NCI-H226 (cell line): Measurements from ENCODE around the gene ASTN2.

Experiments
- DNase-seq: peaks from one replicate; pipeline ENCODE4 v3.0.0-alpha.2; 2015

Gene ASTN2

GRCh38 chr9:116391306-116391900, 1023.5 kb downstream of the ASTN2 start:
- DNase-seq = peak; percentile 58

- peak; percentile 9 for DNase-seq
These were observed 1024.3 kb downstream of the ASTN2 start for GRCh38 chr9:116390303-116391228.

GRCh38 chr9:116389541-116390302, 1025.1 kb downstream of the ASTN2 start:
- DNase-seq = peak; percentile 2

- DNase-seq = no peak
These were observed 1026.7 kb downstream of the ASTN2 start for GRCh38 chr9:116387934-116388698.

GRCh38 chr9:116383936-116384335, 1030.9 kb downstream of the ASTN2 start:
- no peak for DNase-seq

GRCh38 chr9:116383133-116383532, 1031.7 kb downstream of the ASTN2 start:
- DNase-seq = no peak

- DNase-seq = no peak
These were observed 1032.8 kb downstream of the ASTN2 start for GRCh38 chr9:116382053-116382452.

GRCh38 chr9:116381350-116381749, 1033.5 kb downstream of the ASTN2 start:
- DNase-seq = no peak

- DNase-seq = no peak
These were observed 1034.3 kb downstream of the ASTN2 start for GRCh38 chr9:116380496-116380995.

GRCh38 chr9:116379821-116380220, 1035.0 kb downstream of the ASTN2 start:
- DNase-seq = no peak

GRCh38 chr9:116378873-116379272, 1036.0 kb downstream of the ASTN2 start:
- DNase-seq = no peak

GRCh38 chr9:116377179-116377798, 1037.6 kb downstream of the ASTN2 start:
- DNase-seq = peak; percentile 69
